ENCODE measurements around the gene C19orf44.

- TF ChIP-seq POLR2AphosphoS5 (IDR thresholded peaks at IDR 0.05; ENCODE audit: insufficient read depth in 1 of 2, low read depth in 1 of 2) (no peak), CTCF (IDR thresholded peaks at IDR 0.05) (no peak)
Measured at GRCh38 chr19:16544473-16545231, 48.5 kb downstream of the C19orf44 start.

Measured in vagina (tissue), 2 donors.